Adrenal gland (tissue), 5 donors: ENCODE results near the gene HECA.

Experiments used
- POLR2A ChIP-seq, 2 donors: fragments of 450-650 bp; IDR thresholded peaks; one replicate each; pipeline ENCODE4 v1.6.1; 2017; ENCODE audit warnings: antibody characterized with exemption in 2 of 2, mild to moderate bottlenecking in 2 of 2, moderate library complexity in 1 of 2
- TF ChIP-seq, protein P1 (sequence below), 6 experiments: fragments of 450-650 bp in 4 of 6; fragments of 200-600 bp in 2 of 6; sonication (generic) in 1 of 6; IDR thresholded peaks; 1 replicate in 5 of 6; 2 replicates in 1 of 6; pipeline versions ENCODE4 v1.5.1 to v1.8.0; 2016 to 2021; ENCODE audit warnings: antibody characterized with exemption in 6 of 6, mild to moderate bottlenecking in 2 of 6, moderate library complexity in 1 of 6
- donor health status: DM: no; HTN: no; CAD: no.

GRCh38 chr6:139109558-139109957 is 25.3 kb upstream of the HECA start:
- TF ChIP-seq, protein P1, sequence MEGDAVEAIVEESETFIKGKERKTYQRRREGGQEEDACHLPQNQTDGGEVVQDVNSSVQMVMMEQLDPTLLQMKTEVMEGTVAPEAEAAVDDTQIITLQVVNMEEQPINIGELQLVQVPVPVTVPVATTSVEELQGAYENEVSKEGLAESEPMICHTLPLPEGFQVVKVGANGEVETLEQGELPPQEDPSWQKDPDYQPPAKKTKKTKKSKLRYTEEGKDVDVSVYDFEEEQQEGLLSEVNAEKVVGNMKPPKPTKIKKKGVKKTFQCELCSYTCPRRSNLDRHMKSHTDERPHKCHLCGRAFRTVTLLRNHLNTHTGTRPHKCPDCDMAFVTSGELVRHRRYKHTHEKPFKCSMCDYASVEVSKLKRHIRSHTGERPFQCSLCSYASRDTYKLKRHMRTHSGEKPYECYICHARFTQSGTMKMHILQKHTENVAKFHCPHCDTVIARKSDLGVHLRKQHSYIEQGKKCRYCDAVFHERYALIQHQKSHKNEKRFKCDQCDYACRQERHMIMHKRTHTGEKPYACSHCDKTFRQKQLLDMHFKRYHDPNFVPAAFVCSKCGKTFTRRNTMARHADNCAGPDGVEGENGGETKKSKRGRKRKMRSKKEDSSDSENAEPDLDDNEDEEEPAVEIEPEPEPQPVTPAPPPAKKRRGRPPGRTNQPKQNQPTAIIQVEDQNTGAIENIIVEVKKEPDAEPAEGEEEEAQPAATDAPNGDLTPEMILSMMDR (IDR thresholded peaks at IDR 0.05) = no peak
- no peak for TF ChIP-seq POLR2A (IDR thresholded peaks at IDR 0.05)
